OCI-LY7 (cell line): ENCODE measurements around the gene WDR5B. TPM values are rescaled to one million over a fixed set of nuclear protein-coding genes. Genes with fewer than 3 reads are reported as not detected.

ENCODE experiments used
- BruUV-seq: library from RNA; stranded (reverse); fragments of 400-500 nt; replicated peaks from 2 replicates; lab custom pipeline; 2021; lab: Mats Ljungman, UMichigan
- CTCF ChIA-PET: fragments of 300-600 bp; sonication (Branson Sonifier 250); formaldehyde crosslinking; loops from one replicate; lab custom pipeline; 2022; ENCODE audit warnings: antibody characterized with exemption; ENCODE audit not compliant: unreplicated experiment; lab: Charles Lee
- POLR2A ChIA-PET: fragments of 300-600 bp; sonication (Branson Sonifier 250); formaldehyde crosslinking; loops from one replicate; lab custom pipeline; 2022; ENCODE audit warnings: antibody characterized with exemption; lab: Charles Lee
- DNase-seq: peaks from one replicate; pipeline ENCODE4 v3.0.0-alpha.2; 2015; ENCODE audit warnings: low spot score
- H2AFZ ChIP-seq: fragments of 200-600 bp; sonication (generic), shearing (Covaris generic); 2 replicates; pipeline ENCODE4 v1.6.1; 2014; ENCODE audit warnings: mild to moderate bottlenecking, antibody characterized with exemption, low read length, moderate library complexity
- H3K27ac ChIP-seq: fragments of 200-600 bp; sonication (generic); 2 replicates; pipeline ENCODE4 v1.5.1; 2014; ENCODE audit warnings: mixed run types, low read depth, mild to moderate bottlenecking, moderate library complexity, low read length, inconsistent platforms; ENCODE audit not compliant: poor library complexity, severe bottlenecking
- H3K36me3 ChIP-seq: fragments of 200-600 bp; sonication (generic); 2 replicates; pipeline ENCODE4 v1.6.1; 2014; ENCODE audit warnings: mild to moderate bottlenecking, antibody characterized with exemption, low read length, moderate library complexity, mixed read lengths; ENCODE audit not compliant: insufficient read depth
- H3K4me1 ChIP-seq: fragments of 200-600 bp; sonication (generic); 2 replicates; pipeline ENCODE4 v1.5.1; 2014; ENCODE audit warnings: mild to moderate bottlenecking, low read length; ENCODE audit not compliant: insufficient read depth, poor library complexity, severe bottlenecking
- H3K4me2 ChIP-seq: fragments of 200-600 bp; sonication (generic); 2 replicates; pipeline ENCODE4 v1.6.1; 2014; ENCODE audit warnings: mild to moderate bottlenecking, low read length
- H3K4me3 ChIP-seq: fragments of 200-600 bp; sonication (generic); 2 replicates; pipeline ENCODE4 v1.5.1; 2014; ENCODE audit warnings: mild to moderate bottlenecking, low read depth, low read length; ENCODE audit not compliant: poor library complexity, severe bottlenecking
- H3K79me2 ChIP-seq: fragments of 200-600 bp; sonication (generic); 2 replicates; pipeline ENCODE4 v1.6.1; 2016; ENCODE audit warnings: low read depth, mild to moderate bottlenecking, low read length, moderate library complexity, mixed read lengths; ENCODE audit not compliant: insufficient read depth
- H3K9me2 ChIP-seq: fragments of 200-600 bp; sonication (generic); 2 replicates; pipeline ENCODE4 v1.6.1; 2016; ENCODE audit warnings: mild to moderate bottlenecking, low read length, mixed read lengths; ENCODE audit not compliant: insufficient read depth
- H3K9me3 ChIP-seq: fragments of 200-600 bp; sonication (generic); 2 replicates; pipeline ENCODE4 v1.6.1; 2014; ENCODE audit warnings: mild to moderate bottlenecking, mixed run types, low read length, mixed read lengths
- H4K20me1 ChIP-seq: fragments of 200-600 bp; sonication (generic); 2 replicates; pipeline ENCODE4 v1.6.1; 2014; ENCODE audit warnings: mild to moderate bottlenecking, antibody characterized with exemption, low read length, moderate library complexity, mixed read lengths; ENCODE audit not compliant: insufficient read depth
- CTCF ChIP-seq: fragments of 200-600 bp; sonication (generic); conservative IDR thresholded peaks from 2 replicates; pipeline ENCODE4 v1.5.1; 2014; ENCODE audit warnings: mild to moderate bottlenecking, antibody characterized with exemption, low read length, moderate library complexity, mixed read lengths
- EZH2phosphoT487 ChIP-seq: fragments of 200-600 bp; sonication (generic); IDR thresholded peaks from 2 replicates; pipeline ENCODE4 v1.6.1; 2018; ENCODE audit warnings: low read depth, borderline replicate concordance, mild to moderate bottlenecking, mixed run types, antibody characterized with exemption, low read length, moderate library complexity, mixed read lengths
- intact Hi-C: fragments of 100-400 bp; cut with micrococcal nuclease; formaldehyde crosslinking; loops from one replicate; pipeline ENCODE4 v1.10.0; 2022; ENCODE audit not compliant: unreplicated experiment
- total RNA-seq, 2 experiments: library from RNA; depleted of rRNA in 1 of 2; stranded (reverse); fragments of >200 nt in 1 of 2; shearing (Covaris generic) in 1 of 2; gene quantifications; 2 replicates each; pipeline ENCODE4 v1.2.3, GENCODE V29; 2014 to 2022

Gene WDR5B
- total RNA-seq, 2 experiments from 2014 or later: 6.3 to 8.3 TPM

DNA sequence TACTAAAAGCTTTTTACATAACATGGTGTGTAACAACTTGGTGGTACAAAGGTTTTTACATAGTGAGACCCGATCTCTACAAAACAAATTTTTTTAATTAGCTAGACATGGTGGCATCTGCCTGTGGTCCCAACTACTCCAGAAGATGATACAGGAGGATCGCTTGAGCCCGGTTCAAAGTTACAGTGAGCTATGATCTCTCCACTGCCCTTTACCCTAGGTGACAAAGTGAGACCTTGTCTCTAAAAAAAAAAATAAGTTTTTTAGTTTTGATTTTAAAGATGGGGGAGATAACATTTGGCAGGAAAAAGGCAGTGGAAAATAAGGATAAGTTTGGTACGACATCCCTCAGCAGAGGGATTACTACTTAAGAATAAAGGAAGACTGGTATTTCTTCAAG lies 26.0 kb downstream of the WDR5B start:
- no peak for TF ChIP-seq EZH2phosphoT487
- no peak for TF ChIP-seq CTCF
- ChIA-PET CTCF (no interaction called here), POLR2A (interaction anchor here (0.6 to 1.2 kb wide), 4 partner anchors 18 to 290 kb away, joined by 3 to 9 read pairs (median 3); no protein-coding TSS in a partner anchor)
- H3K79me2 ChIP-seq: peaks cover 12% of the 10 kb centered on the region; the same call in 1 of the 2 replicates
- 0 out of 2 replicates have a peak, but pooled peaks cover 5% of the 10 kb centered on the region for H4K20me1 ChIP-seq
- intact Hi-C loops: loop anchor here (5.0 to 10.0 kb wide), 3 partner anchors 272 to 815 kb away; partner anchors contain the start of gene SEC22A
- no peak overlapping the region for H3K4me2 ChIP-seq
- no peaks in the 10 kb centered on the region for H3K9me3 ChIP-seq
- no peak overlapping the region for H3K27ac ChIP-seq
- no peaks in the 10 kb centered on the region for H3K9me2 ChIP-seq
- peaks cover 36% of the 10 kb centered on the region for H3K36me3 ChIP-seq
- no peak overlapping the region for H3K4me3 ChIP-seq
- no peak overlapping the region for H2AFZ ChIP-seq
- no TSS peak for BruUV-seq
- no peak for DNase-seq
- H3K4me1 ChIP-seq: peaks cover 13% of the 10 kb centered on the region

DNA sequence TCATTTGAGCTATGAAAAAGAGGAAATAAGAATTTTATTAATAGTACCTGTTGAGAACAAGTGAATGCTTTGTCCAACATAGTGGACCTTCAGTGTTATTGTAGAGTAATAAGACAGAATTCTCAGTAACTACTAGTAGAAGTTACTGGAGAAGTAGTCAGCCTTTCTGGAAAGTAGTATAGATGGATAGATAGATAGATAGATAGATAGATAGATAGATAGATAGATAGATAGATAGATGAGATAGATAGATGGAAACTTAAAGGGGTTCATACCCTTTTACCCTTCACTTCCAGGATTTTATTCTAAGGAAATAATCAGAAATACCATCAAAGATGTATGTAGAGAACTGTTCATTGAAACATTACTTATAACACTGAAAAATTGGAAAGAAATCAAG lies 26.7 kb downstream of the WDR5B start:
- CTCF ChIA-PET: no interaction called here
- no peaks in the 10 kb centered on the region for H3K9me2 ChIP-seq
- H3K4me2 ChIP-seq: no peak overlapping the region
- H3K4me1 ChIP-seq: peaks cover 13% of the 10 kb centered on the region
- no peaks in the 10 kb centered on the region for H3K9me3 ChIP-seq
- 0 out of 2 replicates have a peak, but pooled peaks cover 5% of the 10 kb centered on the region for H4K20me1 ChIP-seq
- intact Hi-C loops: loop anchor here (10.0 kb wide), 2 partner anchors 394 to 816 kb away; partner anchors contain the start of gene SEC22A
- POLR2A ChIA-PET: interaction anchor here (0.5 to 1.2 kb wide), 5 partner anchors 27 to 435 kb away, joined by 3 to 6 read pairs (median 3); no protein-coding TSS in a partner anchor
- no peak for TF ChIP-seq CTCF
- no peak for TF ChIP-seq EZH2phosphoT487
- no TSS peak for BruUV-seq
- H3K27ac ChIP-seq: no peak overlapping the region
- no peak for DNase-seq
- H2AFZ ChIP-seq: no peak overlapping the region
- H3K79me2 ChIP-seq: peaks cover 17% of the 10 kb centered on the region; the same call in 1 of the 2 replicates
- no peak overlapping the region for H3K4me3 ChIP-seq
- H3K36me3 ChIP-seq: peaks cover 36% of the 10 kb centered on the region

DNA sequence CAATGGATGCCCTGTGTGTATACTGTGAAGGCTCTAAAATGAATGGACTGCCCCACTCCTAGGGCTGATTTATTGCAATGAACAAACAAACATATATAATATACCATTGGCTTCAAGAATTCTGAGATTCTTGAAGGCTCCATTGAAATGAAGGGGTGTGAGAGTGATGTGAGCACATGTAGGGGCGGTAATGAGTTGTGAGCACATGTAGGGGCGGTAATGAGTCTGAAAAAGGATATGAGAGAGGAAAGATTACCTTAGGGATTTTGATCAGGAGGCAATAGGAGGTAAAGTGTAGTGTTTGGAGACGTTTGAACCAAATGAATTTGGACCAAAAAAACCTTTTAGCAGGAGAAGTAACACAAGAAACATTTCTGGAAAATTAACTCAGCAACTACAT lies 28.2 kb downstream of the WDR5B start:
- BruUV-seq: no TSS peak
- Histone ChIP-seq H3K9me2 (no peaks in the 10 kb centered on the region), H3K36me3 (peaks cover 24% of the 10 kb centered on the region), H3K79me2 (peaks cover 25% of the 10 kb centered on the region), H3K9me3 (no peaks in the 10 kb centered on the region), H4K20me1 (no peaks in the 10 kb centered on the region), H3K4me3 (no peak overlapping the region), H3K4me1 (peaks cover 19% of the 10 kb centered on the region), H3K4me2 (no peak overlapping the region), H2AFZ (no peak overlapping the region), H3K27ac (no peak overlapping the region)
- no peak for DNase-seq
- ChIA-PET CTCF (no interaction called here), POLR2A (no interaction called here)
- TF ChIP-seq EZH2phosphoT487: no peak
- peak; percentile 48; the same call in 1 of the 2 replicates for TF ChIP-seq CTCF
- intact Hi-C loops: loop anchor here (10.0 kb wide), 2 partner anchors 393 to 817 kb away; partner anchors contain the start of gene SEC22A
